Skeletal muscle satellite cell (primary cell): ENCODE data around the gene MAPK11.
A peak's percentile ranks its signal among the peaks of the same experiment; 100 is the strongest.

Source experiments
- H3K27me3 ChIP-seq: 2 replicates; pipeline ENCODE4 v1.7.0; 2013; ENCODE audit warnings: low read length; ENCODE audit not compliant: control insufficient read depth, insufficient read depth
- H3K36me3 ChIP-seq: 2 replicates; pipeline ENCODE4 v1.7.0; 2013; ENCODE audit warnings: mild to moderate bottlenecking, control low read depth, low read length; ENCODE audit not compliant: insufficient read depth
- H3K4me1 ChIP-seq: 2 replicates; pipeline ENCODE4 v1.7.0; 2013; ENCODE audit warnings: low read length; ENCODE audit not compliant: control insufficient read depth, insufficient read depth
- H3K4me2 ChIP-seq: 2 replicates; pipeline ENCODE4 v1.7.0; 2013; ENCODE audit warnings: mild to moderate bottlenecking, low read length
- H3K4me3 ChIP-seq: 2 replicates; pipeline ENCODE4 v1.7.0; 2013; ENCODE audit warnings: low read length
- H3K9ac ChIP-seq: 2 replicates; pipeline ENCODE4 v1.7.0; 2013; ENCODE audit warnings: mild to moderate bottlenecking, low read depth, low read length, moderate library complexity
- H3K9me3 ChIP-seq: replicated peaks from 2 replicates; pipeline ENCODE4 v1.7.0; 2013; ENCODE audit warnings: mild to moderate bottlenecking, control low read depth, low read length

The MAPK11 gene

GRCh38 chr22:50255099-50255498, 15.1 kb downstream of the MAPK11 start:
- Histone ChIP-seq H3K9ac (no peak overlapping the region), H3K4me2 (no peak overlapping the region), H3K9me3 (no peaks in the 10 kb centered on the region), H3K36me3 (peaks cover 20% of the 10 kb centered on the region), H3K4me1 (peaks cover 30% of the 10 kb centered on the region), H3K27me3 (no peaks in the 10 kb centered on the region), H3K4me3 (no peak overlapping the region)

GRCh38 chr22:50253941-50254340, 16.2 kb downstream of the MAPK11 start:
- no peaks in the 10 kb centered on the region for H3K9me3 ChIP-seq
- H3K4me1 ChIP-seq = peaks cover 29% of the 10 kb centered on the region
- H3K9ac ChIP-seq = no peak overlapping the region
- H3K4me2 ChIP-seq = no peak overlapping the region
- peaks cover 20% of the 10 kb centered on the region for H3K36me3 ChIP-seq
- no peak overlapping the region for H3K4me3 ChIP-seq
- H3K27me3 ChIP-seq = no peaks in the 10 kb centered on the region

GRCh38 chr22:50253046-50253915, 16.9 kb downstream of the MAPK11 start:
- Histone ChIP-seq H3K4me2 (no peak overlapping the region), H3K27me3 (no peaks in the 10 kb centered on the region), H3K36me3 (peaks cover 20% of the 10 kb centered on the region), H3K9ac (no peak overlapping the region), H3K4me1 (peaks cover 23% of the 10 kb centered on the region), H3K9me3 (no peaks in the 10 kb centered on the region), H3K4me3 (no peak overlapping the region)

- Histone ChIP-seq H3K9me3 (no peaks in the 10 kb centered on the region), H3K4me2 (peak overlapping the region; percentile 100), H3K36me3 (peaks cover 21% of the 10 kb centered on the region), H3K4me3 (no peak overlapping the region), H3K27me3 (no peaks in the 10 kb centered on the region), H3K9ac (no peak overlapping the region), H3K4me1 (peaks cover 23% of the 10 kb centered on the region)
Measured at GRCh38 chr22:50252082-50253045, 17.8 kb downstream of the MAPK11 start.

GRCh38 chr22:50251477-50252081, 18.6 kb downstream of the MAPK11 start:
- peaks cover 23% of the 10 kb centered on the region for H3K4me1 ChIP-seq

GRCh38 chr22:50250555-50251476, 19.4 kb downstream of the MAPK11 start, which contains the start of gene HDAC10:
HDAC10 (minus strand) TSS chr22:50251265; CDS start chr22:50251032, 233 bp downstream.
- H3K36me3 ChIP-seq = peaks cover 28% of the 10 kb centered on the region
- peak within 1 kb of the TSS; percentile 100 for H3K4me2 ChIP-seq
- no peaks in the 10 kb centered on the region for H3K27me3 ChIP-seq
- H3K4me1 ChIP-seq = peaks cover 27% of the 10 kb centered on the region
- H3K9me3 ChIP-seq = no peaks in the 10 kb centered on the region
- peak within 1 kb of the TSS; percentile 95 for H3K9ac ChIP-seq
- H3K4me3 ChIP-seq = peak within 1 kb of the TSS; percentile 93

More at GRCh38 chr22:50251477-50252081, 18.6 kb downstream of the MAPK11 start:
- peak overlapping the region; percentile 100 for H3K4me2 ChIP-seq
- H3K36me3 ChIP-seq = peaks cover 27% of the 10 kb centered on the region
- peak overlapping the region; percentile 95 for H3K9ac ChIP-seq
- no peaks in the 10 kb centered on the region for H3K27me3 ChIP-seq
- H3K9me3 ChIP-seq = no peaks in the 10 kb centered on the region
- peak overlapping the region; percentile 93 for H3K4me3 ChIP-seq

- Histone ChIP-seq H3K4me2 (peak overlapping the region; percentile 100), H3K9ac (peak overlapping the region; percentile 95), H3K27me3 (no peaks in the 10 kb centered on the region), H3K4me1 (peaks cover 32% of the 10 kb centered on the region), H3K9me3 (no peaks in the 10 kb centered on the region), H3K36me3 (peaks cover 29% of the 10 kb centered on the region), H3K4me3 (peak overlapping the region; percentile 93)
Measured at GRCh38 chr22:50250249-50250554, 20.0 kb downstream of the MAPK11 start.

GRCh38 chr22:50249341-50250248, 20.6 kb downstream of the MAPK11 start:
- Histone ChIP-seq H3K4me2 (peak overlapping the region; percentile 100), H3K27me3 (no peaks in the 10 kb centered on the region), H3K9me3 (no peaks in the 10 kb centered on the region), H3K4me1 (peaks cover 32% of the 10 kb centered on the region), H3K4me3 (peak overlapping the region; percentile 93), H3K9ac (peak overlapping the region; percentile 95), H3K36me3 (peaks cover 23% of the 10 kb centered on the region)

GRCh38 chr22:50248196-50249081, 21.7 kb downstream of the MAPK11 start:
- Histone ChIP-seq H3K9ac (no peak overlapping the region), H3K36me3 (peaks cover 23% of the 10 kb centered on the region)

More at GRCh38 chr22:50248196-50249081, 21.7 kb downstream of the MAPK11 start:
- Histone ChIP-seq H3K4me2 (no peak overlapping the region), H3K27me3 (no peaks in the 10 kb centered on the region), H3K4me1 (peaks cover 32% of the 10 kb centered on the region), H3K4me3 (no peak overlapping the region), H3K9me3 (no peaks in the 10 kb centered on the region)
